ENCODE data around the gene GFAP.

GFAP gene

DNA sequence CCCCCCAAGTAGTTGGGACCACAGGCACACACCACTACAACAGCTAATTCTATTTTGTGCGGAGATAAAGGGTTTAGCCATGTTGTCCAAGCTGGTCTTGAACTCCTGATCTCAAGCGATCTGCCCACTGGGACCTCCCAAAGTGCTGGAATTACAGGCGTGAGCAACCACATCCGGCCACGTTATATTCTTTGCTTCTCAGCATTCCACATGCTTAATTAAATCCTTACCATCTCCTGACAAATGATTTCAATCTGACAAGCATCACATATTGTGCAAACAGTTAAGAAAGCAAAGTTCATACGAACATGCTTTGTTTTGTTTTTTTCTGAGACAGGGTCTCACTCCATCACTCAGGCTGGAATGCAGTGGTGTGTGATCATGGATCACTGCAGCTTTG lies 49.4 kb downstream of the GFAP start:
- TF ChIP-seq ZNF600 (tag by site-specific recombination; IDR thresholded peaks at IDR 0.05) (0 out of 2 replicates have a peak, but pooled peaks have one; percentile 11), ZNF140 (tag by site-specific recombination; IDR thresholded peaks at IDR 0.05) (no peak)
- no peak overlapping the region for H3K27ac ChIP-seq (ENCODE audit: extremely low read depth, low read depth, low read length)

DNA sequence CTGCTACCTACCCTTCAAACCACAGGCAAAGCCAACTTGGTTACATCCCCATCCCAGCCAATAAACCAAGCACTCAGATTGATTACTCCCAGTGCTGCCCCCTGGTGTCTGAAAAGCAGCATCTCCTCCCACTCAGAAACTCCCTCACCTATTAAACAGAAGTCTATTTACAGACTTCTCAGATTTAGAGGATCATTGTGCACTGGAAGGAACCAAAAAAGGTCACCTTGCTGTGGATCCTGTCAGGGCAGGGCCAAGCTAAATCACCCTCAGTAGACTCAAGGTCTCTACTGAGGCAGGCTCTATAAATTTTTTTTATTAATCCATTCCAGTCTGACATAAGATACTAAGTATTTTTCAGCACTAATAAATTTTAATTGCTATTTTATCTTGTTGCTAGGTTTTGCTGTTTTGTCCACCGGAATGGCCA lies 50.1 kb downstream of the GFAP start:
- Histone ChIP-seq H3K36me3 (ENCODE audit: control insufficient read depth in 2 of 2, insufficient read depth in 1 of 2, low read length in 2 of 2) (peaks cover 72 to 94% of the 10 kb centered on the region in 2 experiments), H3K9me3 (ENCODE audit: control insufficient read depth, insufficient read depth, low read depth, low read length) (no peaks in the 10 kb centered on the region), H3K4me1 (ENCODE audit: control insufficient read depth, insufficient read depth, low read length) (no peaks in the 10 kb centered on the region), H3K4me3 (ENCODE audit: low read depth, low read length) (no peak overlapping the region), H3K27ac (ENCODE audit: extremely low read depth, low read depth, low read length) (no peak overlapping the region)
- ChIA-PET POLR2A (interaction anchor here (0.7 to 1.0 kb wide), 2 partner anchors 89 to 90 kb away, joined by 3 read pairs; no protein-coding TSS in a partner anchor), CTCF (interaction anchor here (0.6 to 15.4 kb wide), 38 partner anchors 8 to 460 kb away, joined by 3 to 461 read pairs (median 5); partner anchors contain the start of gene GJC1)
- TF ChIP-seq, protein P1, sequence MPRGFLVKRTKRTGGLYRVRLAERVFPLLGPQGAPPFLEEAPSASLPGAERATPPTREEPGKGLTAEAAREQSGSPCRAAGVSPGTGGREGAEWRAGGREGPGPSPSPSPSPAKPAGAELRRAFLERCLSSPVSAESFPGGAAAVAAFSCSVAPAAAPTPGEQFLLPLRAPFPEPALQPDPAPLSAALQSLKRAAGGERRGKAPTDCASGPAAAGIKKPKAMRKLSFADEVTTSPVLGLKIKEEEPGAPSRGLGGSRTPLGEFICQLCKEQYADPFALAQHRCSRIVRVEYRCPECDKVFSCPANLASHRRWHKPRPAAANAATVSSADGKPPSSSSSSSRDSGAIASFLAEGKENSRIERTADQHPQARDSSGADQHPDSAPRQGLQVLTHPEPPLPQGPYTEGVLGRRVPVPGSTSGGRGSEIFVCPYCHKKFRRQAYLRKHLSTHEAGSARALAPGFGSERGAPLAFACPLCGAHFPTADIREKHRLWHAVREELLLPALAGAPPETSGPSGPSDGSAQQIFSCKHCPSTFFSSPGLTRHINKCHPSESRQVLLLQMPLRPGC (tag by site-specific recombination; IDR thresholded peaks at IDR 0.05), result no peak
- no peak for TF ChIP-seq ZNF473 (tag by site-specific recombination; IDR thresholded peaks at IDR 0.05)
- TF ChIP-seq, protein P2, sequence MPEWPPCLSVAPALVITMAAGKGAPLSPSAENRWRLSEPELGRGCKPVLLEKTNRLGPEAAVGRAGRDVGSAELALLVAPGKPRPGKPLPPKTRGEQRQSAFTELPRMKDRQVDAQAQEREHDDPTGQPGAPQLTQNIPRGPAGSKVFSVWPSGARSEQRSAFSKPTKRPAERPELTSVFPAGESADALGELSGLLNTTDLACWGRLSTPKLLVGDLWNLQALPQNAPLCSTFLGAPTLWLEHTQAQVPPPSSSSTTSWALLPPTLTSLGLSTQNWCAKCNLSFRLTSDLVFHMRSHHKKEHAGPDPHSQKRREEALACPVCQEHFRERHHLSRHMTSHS (tag by site-specific recombination; IDR thresholded peaks at IDR 0.05), result no peak
- no peak for TF ChIP-seq ZNF2 (tag by site-specific recombination; IDR thresholded peaks at IDR 0.05)
- no peak for TF ChIP-seq ZNF501 (tag by site-specific recombination; IDR thresholded peaks at IDR 0.05)
- TF ChIP-seq OVOL3 (tag by site-specific recombination; IDR thresholded peaks at IDR 0.05), result no peak
- TF ChIP-seq, protein P3, sequence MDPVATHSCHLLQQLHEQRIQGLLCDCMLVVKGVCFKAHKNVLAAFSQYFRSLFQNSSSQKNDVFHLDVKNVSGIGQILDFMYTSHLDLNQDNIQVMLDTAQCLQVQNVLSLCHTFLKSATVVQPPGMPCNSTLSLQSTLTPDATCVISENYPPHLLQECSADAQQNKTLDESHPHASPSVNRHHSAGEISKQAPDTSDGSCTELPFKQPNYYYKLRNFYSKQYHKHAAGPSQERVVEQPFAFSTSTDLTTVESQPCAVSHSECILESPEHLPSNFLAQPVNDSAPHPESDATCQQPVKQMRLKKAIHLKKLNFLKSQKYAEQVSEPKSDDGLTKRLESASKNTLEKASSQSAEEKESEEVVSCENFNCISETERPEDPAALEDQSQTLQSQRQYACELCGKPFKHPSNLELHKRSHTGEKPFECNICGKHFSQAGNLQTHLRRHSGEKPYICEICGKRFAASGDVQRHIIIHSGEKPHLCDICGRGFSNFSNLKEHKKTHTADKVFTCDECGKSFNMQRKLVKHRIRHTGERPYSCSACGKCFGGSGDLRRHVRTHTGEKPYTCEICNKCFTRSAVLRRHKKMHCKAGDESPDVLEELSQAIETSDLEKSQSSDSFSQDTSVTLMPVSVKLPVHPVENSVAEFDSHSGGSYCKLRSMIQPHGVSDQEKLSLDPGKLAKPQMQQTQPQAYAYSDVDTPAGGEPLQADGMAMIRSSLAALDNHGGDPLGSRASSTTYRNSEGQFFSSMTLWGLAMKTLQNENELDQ (tag by site-specific recombination; IDR thresholded peaks at IDR 0.05; ENCODE audit: low read depth), result no peak
- no peak for TF ChIP-seq ZNF169 (tag by site-specific recombination; IDR thresholded peaks at IDR 0.05)
- TF ChIP-seq ZNF544 (tag by site-specific recombination; IDR thresholded peaks at IDR 0.05), result no peak
- TF ChIP-seq KLF10 (tag by site-specific recombination; IDR thresholded peaks at IDR 0.05), result no peak
- TF ChIP-seq ZNF214 (tag by site-specific recombination; IDR thresholded peaks at IDR 0.05; ENCODE audit: borderline replicate concordance), result no peak
- no peak for TF ChIP-seq WT1 (tag by site-specific recombination; IDR thresholded peaks at IDR 0.05)
- TF ChIP-seq SCRT1 (tag by site-specific recombination; IDR thresholded peaks at IDR 0.05; ENCODE audit: borderline replicate concordance), result no peak
- no peak for TF ChIP-seq MEIS1 (CRISPR knock-in tag; IDR thresholded peaks at IDR 0.05; ENCODE audit: borderline replicate concordance)
- no peak for TF ChIP-seq ZNF248 (tag by site-specific recombination; IDR thresholded peaks at IDR 0.05)
- no peak for TF ChIP-seq ZNF266 (tag by site-specific recombination; IDR thresholded peaks at IDR 0.05; ENCODE audit: low read depth)
- no peak for TF ChIP-seq SALL2 (tag by site-specific recombination; IDR thresholded peaks at IDR 0.05; ENCODE audit: borderline replicate concordance)
- TF ChIP-seq ZNF121 (tag by site-specific recombination; IDR thresholded peaks at IDR 0.05), result no peak
- TF ChIP-seq ZNF660 (tag by site-specific recombination; IDR thresholded peaks at IDR 0.05), result peak; percentile 70
- TF ChIP-seq SETDB1 (IDR thresholded peaks at IDR 0.05; ENCODE audit: insufficient read length, low read length), result no peak
- TF ChIP-seq, protein P4, sequence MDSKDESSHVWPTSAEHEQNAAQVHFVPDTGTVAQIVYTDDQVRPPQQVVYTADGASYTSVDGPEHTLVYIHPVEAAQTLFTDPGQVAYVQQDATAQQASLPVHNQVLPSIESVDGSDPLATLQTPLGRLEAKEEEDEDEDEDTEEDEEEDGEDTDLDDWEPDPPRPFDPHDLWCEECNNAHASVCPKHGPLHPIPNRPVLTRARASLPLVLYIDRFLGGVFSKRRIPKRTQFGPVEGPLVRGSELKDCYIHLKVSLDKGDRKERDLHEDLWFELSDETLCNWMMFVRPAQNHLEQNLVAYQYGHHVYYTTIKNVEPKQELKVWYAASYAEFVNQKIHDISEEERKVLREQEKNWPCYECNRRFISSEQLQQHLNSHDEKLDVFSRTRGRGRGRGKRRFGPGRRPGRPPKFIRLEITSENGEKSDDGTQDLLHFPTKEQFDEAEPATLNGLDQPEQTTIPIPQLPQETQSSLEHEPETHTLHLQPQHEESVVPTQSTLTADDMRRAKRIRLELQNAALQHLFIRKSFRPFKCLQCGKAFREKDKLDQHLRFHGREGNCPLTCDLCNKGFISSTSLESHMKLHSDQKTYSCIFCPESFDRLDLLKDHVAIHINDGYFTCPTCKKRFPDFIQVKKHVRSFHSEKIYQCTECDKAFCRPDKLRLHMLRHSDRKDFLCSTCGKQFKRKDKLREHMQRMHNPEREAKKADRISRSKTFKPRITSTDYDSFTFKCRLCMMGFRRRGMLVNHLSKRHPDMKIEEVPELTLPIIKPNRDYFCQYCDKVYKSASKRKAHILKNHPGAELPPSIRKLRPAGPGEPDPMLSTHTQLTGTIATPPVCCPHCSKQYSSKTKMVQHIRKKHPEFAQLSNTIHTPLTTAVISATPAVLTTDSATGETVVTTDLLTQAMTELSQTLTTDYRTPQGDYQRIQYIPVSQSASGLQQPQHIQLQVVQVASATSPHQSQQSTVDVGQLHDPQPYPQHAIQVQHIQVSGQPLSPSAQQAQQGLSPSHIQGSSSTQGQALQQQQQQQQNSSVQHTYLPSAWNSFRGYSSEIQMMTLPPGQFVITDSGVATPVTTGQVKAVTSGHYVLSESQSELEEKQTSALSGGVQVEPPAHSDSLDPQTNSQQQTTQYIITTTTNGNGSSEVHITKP (tag by site-specific recombination; IDR thresholded peaks at IDR 0.05), result peak; percentile 24; the same call in 1 of the 2 replicates
- TF ChIP-seq ZNF10 (tag by site-specific recombination; IDR thresholded peaks at IDR 0.05), result 0 out of 2 replicates have a peak, but pooled peaks have one; percentile 14
- TF ChIP-seq ZFHX2 (tag by site-specific recombination; conservative IDR thresholded peaks at IDR 0.05), result peak; percentile 51

More for the DNA sequence above, 49.4 kb downstream of the GFAP start:
- no peaks in the 10 kb centered on the region for H3K9me3 ChIP-seq (ENCODE audit: control insufficient read depth, insufficient read depth, low read depth, low read length)
- H3K36me3 ChIP-seq (ENCODE audit: control insufficient read depth in 2 of 2, insufficient read depth in 1 of 2, low read length in 2 of 2), result peaks cover 72 to 91% of the 10 kb centered on the region in 2 experiments
- POLR2A ChIA-PET, result interaction anchor here (1.0 to 1.5 kb wide), 2 partner anchors 87 to 90 kb away, joined by 3 to 5 read pairs; no protein-coding TSS in a partner anchor
- H3K4me3 ChIP-seq (ENCODE audit: low read depth, low read length), result no peak overlapping the region
- no peaks in the 10 kb centered on the region for H3K4me1 ChIP-seq (ENCODE audit: control insufficient read depth, insufficient read depth, low read length)
- CTCF ChIA-PET, result interaction anchor here (0.6 to 15.4 kb wide), 19 partner anchors 8 to 222 kb away, joined by 3 to 461 read pairs (median 10); partner anchors contain the start of gene GJC1

All from HEK293 (cell line).